ENCODE results near the gene PHAF1. TPM values are rescaled to one million over a fixed set of nuclear protein-coding genes. Genes with fewer than 3 reads are reported as not detected.
A peak's percentile ranks its signal among the peaks of the same experiment; 100 is the strongest.

The PHAF1 gene
- total and polyA plus RNA-seq, 2 of the 13 experiments (the other 11 are each of a cell fraction or from before 2014, with no cell fraction given) = 48.3 to 174 TPM

DNA sequence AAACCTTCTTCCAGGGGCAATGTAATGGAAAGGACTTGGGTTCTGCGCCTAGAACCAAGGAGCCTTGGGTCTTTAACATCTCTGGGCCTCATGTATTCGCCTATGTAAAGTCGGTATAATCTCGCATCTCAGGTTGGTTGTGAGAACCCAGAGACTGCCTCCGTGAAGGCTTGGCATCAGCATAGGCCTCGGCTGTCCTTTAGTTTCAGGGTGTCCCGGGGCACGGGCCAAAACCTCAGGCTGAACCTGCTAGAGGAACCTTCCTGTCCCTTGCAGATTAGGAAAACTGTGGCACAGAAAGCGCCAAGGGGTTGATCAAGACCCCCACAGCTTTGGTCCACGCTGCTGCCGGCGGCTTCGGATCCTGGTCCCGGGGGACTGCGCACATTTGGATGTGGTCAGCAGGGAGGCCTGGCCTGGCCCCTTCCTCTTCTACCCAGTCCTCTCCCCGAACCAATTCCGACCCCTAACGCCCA lies 772 bp upstream of the PHAF1 start (continued):
- TF ChIP-seq, protein P1, sequence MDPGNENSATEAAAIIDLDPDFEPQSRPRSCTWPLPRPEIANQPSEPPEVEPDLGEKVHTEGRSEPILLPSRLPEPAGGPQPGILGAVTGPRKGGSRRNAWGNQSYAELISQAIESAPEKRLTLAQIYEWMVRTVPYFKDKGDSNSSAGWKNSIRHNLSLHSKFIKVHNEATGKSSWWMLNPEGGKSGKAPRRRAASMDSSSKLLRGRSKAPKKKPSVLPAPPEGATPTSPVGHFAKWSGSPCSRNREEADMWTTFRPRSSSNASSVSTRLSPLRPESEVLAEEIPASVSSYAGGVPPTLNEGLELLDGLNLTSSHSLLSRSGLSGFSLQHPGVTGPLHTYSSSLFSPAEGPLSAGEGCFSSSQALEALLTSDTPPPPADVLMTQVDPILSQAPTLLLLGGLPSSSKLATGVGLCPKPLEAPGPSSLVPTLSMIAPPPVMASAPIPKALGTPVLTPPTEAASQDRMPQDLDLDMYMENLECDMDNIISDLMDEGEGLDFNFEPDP (CRISPR knock-in tag; conservative IDR thresholded peaks at IDR 0.05) = no peak
- TF ChIP-seq AKAP8 (CRISPR knock-in tag; IDR thresholded peaks at IDR 0.05) (no peak), ZNF160 (CRISPR knock-in tag; IDR thresholded peaks at IDR 0.05) (no peak; the same call in 1 of the 2 replicates), TMF1 (CRISPR knock-in tag; IDR thresholded peaks at IDR 0.05; ENCODE audit: low read depth) (no peak), CBFB (CRISPR knock-in tag; IDR thresholded peaks at IDR 0.05) (no peak), KDM2A (CRISPR knock-in tag; IDR thresholded peaks at IDR 0.05; ENCODE audit: borderline replicate concordance, low read depth) (no peak), JUNB (CRISPR knock-in tag; IDR thresholded peaks at IDR 0.05; ENCODE audit: borderline replicate concordance) (no peak), ZBTB7A (CRISPR knock-in tag; IDR thresholded peaks at IDR 0.05) (no peak; the same call in 1 of the 2 replicates), ZNF550 (CRISPR knock-in tag; IDR thresholded peaks at IDR 0.05; ENCODE audit: borderline replicate concordance) (no peak), CAMTA2 (CRISPR knock-in tag; IDR thresholded peaks at IDR 0.05; ENCODE audit: borderline replicate concordance) (no peak), ZBTB38 (CRISPR knock-in tag; IDR thresholded peaks at IDR 0.05) (peak; percentile 96), EHMT2 (IDR thresholded peaks at IDR 0.05; ENCODE audit: borderline replicate concordance, low read depth, low read length) (no peak), ZNF430 (CRISPR knock-in tag; IDR thresholded peaks at IDR 0.05) (no peak), ZBTB3 (CRISPR knock-in tag; IDR thresholded peaks at IDR 0.05; ENCODE audit: borderline replicate concordance, low read depth) (no peak), ZEB1 (IDR thresholded peaks at IDR 0.05; ENCODE audit: insufficient replicate concordance, low read depth) (no peak), U2AF2 (IDR thresholded peaks at IDR 0.05; ENCODE audit: low read depth, low read length) (no peak), SMAD3 (CRISPR knock-in tag; IDR thresholded peaks at IDR 0.05) (0 out of 2 replicates have a peak, but pooled peaks have one; percentile 3), ZMYM2 (CRISPR knock-in tag; IDR thresholded peaks at IDR 0.05) (no peak), PAF1 (CRISPR knock-in tag; IDR thresholded peaks at IDR 0.05) (no peak), ZNF431 (CRISPR knock-in tag; IDR thresholded peaks at IDR 0.05; ENCODE audit: borderline replicate concordance, low read depth) (no peak)
- TF ChIP-seq, protein P2, sequence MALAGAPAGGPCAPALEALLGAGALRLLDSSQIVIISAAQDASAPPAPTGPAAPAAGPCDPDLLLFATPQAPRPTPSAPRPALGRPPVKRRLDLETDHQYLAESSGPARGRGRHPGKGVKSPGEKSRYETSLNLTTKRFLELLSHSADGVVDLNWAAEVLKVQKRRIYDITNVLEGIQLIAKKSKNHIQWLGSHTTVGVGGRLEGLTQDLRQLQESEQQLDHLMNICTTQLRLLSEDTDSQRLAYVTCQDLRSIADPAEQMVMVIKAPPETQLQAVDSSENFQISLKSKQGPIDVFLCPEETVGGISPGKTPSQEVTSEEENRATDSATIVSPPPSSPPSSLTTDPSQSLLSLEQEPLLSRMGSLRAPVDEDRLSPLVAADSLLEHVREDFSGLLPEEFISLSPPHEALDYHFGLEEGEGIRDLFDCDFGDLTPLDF (CRISPR knock-in tag; IDR thresholded peaks at IDR 0.05) = 0 out of 2 replicates have a peak, but pooled peaks have one; percentile 10
- TF ChIP-seq, protein P3, sequence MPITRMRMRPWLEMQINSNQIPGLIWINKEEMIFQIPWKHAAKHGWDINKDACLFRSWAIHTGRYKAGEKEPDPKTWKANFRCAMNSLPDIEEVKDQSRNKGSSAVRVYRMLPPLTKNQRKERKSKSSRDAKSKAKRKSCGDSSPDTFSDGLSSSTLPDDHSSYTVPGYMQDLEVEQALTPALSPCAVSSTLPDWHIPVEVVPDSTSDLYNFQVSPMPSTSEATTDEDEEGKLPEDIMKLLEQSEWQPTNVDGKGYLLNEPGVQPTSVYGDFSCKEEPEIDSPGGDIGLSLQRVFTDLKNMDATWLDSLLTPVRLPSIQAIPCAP (CRISPR knock-in tag; IDR thresholded peaks at IDR 0.05; ENCODE audit: low read depth) = peak; percentile 58; the same call in 1 of the 2 replicates
- TF ChIP-seq, protein P4, sequence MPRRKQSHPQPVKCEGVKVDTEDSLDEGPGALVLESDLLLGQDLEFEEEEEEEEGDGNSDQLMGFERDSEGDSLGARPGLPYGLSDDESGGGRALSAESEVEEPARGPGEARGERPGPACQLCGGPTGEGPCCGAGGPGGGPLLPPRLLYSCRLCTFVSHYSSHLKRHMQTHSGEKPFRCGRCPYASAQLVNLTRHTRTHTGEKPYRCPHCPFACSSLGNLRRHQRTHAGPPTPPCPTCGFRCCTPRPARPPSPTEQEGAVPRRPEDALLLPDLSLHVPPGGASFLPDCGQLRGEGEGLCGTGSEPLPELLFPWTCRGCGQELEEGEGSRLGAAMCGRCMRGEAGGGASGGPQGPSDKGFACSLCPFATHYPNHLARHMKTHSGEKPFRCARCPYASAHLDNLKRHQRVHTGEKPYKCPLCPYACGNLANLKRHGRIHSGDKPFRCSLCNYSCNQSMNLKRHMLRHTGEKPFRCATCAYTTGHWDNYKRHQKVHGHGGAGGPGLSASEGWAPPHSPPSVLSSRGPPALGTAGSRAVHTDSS (CRISPR knock-in tag; conservative IDR thresholded peaks at IDR 0.05) = peak; percentile 34; the same call in 1 of the 2 replicates
- TF ChIP-seq, protein P5, sequence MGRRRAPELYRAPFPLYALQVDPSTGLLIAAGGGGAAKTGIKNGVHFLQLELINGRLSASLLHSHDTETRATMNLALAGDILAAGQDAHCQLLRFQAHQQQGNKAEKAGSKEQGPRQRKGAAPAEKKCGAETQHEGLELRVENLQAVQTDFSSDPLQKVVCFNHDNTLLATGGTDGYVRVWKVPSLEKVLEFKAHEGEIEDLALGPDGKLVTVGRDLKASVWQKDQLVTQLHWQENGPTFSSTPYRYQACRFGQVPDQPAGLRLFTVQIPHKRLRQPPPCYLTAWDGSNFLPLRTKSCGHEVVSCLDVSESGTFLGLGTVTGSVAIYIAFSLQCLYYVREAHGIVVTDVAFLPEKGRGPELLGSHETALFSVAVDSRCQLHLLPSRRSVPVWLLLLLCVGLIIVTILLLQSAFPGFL (CRISPR knock-in tag; IDR thresholded peaks at IDR 0.05) = peak; percentile 66; the same call in 1 of the 2 replicates
- TF ChIP-seq, protein P6, sequence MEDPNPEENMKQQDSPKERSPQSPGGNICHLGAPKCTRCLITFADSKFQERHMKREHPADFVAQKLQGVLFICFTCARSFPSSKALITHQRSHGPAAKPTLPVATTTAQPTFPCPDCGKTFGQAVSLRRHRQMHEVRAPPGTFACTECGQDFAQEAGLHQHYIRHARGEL (CRISPR knock-in tag; IDR thresholded peaks at IDR 0.05) = peak; percentile 86; the same call in 1 of the 2 replicates

All from HepG2 (cell line).